Measurements from ENCODE around the gene CYP2W1.

DNA sequence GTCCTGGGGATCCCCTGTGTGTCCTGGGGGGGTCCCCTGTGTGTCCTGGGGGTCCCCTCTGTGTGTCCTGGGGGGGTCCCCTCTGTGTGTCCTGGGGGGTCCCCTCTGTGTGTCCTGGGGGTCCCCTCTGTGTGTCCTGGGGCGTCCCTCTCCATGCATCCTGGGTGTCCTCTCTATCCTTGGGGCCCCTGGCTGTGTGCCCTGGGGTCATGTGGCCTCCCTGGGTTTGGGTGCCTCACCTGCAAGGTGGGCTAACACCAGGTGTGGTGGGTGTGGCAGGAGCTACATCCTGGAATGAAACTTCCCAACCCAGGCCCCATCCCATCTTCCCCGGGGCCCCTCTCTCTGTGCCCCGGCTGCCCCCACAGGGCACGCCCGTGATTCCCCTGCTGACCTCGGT is 4.9 kb downstream of the CYP2W1 start:
- TF ChIP-seq FOXP2 (optimal IDR thresholded peaks at IDR 0.05; ENCODE audit: control extremely low read depth, extremely low read length, insufficient read depth): no peak
- TF ChIP-seq POLR2AphosphoS5 (IDR thresholded peaks at IDR 0.05; ENCODE audit: borderline replicate concordance, low read depth, low read length): no peak
- TF ChIP-seq EZH2 (IDR thresholded peaks at IDR 0.05): no peak

All from SK-N-MC (cell line).